Activated CD4-positive, alpha-beta T cell treated with anti-CD3 and anti-CD28 coated beads, Interleukin-2, Interleukin-6, amounts not matched to agents 100 ng/mL and 50 ng/mL, durations not matched to agents 16 hours and 8 hours (primary cell): ENCODE measurements around the gene MLPH.
A peak's percentile ranks its signal among the peaks of the same experiment; 100 is the strongest.

Source experiments
- DNase-seq: peaks from one replicate; pipeline ENCODE4 v3.0.0-alpha.2; 2020

MLPH gene

DNA sequence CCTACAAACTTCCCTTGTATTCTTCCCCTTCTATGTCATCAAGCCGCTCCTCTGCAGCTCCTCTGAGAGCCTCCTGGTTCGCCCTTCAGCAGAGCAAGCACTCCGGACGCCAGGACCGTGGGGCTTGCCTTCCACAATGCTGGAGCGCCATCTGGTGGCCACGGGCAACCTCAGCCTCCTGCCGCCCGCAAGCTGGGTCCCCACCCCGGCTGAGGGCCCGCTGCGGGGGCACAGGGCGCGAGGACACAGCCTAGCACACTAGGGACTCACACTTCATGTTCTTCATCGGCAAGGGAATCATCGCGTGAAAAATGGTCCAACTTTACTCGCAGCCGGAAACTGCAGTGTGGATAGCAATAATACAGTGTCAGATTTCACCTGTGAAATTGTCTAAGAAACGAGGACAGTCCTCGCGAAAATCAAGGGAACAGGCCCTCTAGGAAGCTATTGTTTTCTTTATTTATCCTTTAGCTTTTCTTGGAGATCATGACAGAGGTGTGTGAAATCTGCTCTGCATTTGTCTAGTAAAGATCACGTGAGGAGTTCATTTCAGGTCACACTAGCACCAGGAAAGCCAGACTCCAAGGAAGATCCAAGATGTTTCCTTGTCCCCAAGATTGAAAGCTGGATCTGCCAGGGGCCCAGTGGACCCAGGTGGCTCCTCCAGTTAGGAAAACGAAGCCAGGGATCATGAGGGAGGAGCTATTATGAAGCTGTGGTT lies 85.1 kb downstream of the MLPH start:
- peak; percentile 90 for DNase-seq

DNA sequence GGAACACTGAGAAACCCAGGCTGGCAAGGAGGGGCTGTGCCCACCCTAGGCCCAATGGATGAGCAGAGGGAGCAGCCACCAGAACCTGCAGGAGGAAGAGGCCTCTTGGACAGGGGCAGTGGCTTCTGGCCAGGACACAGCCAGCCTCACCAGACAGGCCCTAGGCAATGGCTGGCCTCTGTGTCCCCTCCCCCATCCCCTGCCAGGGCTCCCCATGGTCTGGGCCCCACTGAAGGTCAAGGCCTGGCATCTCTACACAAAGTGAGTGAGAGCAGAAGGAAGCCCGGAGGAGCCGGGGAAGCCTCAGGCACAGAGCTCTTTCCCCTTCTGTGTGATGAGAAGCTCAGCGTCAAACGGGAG lies 85.7 kb downstream of the MLPH start:
- DNase-seq = no peak

DNA sequence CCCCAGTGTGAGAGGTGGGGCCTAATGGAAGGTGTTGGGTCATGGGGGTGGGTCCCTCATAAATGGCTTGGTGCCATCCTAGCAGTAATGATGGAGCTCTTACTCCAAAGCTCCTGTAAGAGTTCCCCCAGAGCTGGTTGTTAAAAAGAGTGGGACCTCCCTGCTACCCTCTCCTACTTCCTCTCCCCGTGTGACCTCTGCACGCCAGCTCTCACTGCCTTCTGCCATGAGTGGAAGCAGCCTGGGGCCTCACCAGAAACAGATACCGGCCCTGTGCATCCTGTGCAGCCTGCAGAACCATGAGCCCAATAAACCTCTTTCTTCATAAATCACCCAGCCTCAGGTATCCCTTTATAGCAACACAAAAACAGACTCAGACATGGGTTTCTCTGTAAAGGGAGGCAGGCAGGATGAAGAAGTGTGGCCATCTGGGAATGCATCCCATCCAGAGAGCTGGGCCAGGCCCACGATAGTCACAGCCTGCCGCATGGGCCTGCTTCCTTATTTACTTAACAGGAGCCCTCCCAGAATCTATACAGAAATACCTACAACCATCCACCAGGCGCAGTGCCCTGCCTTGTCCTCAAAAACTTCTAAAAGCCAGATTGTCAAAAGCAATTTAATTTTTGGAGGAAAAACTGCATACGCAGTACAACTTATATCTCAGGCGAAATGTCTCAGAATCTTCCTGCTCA lies 86.8 kb downstream of the MLPH start:
- DNase-seq = no peak

DNA sequence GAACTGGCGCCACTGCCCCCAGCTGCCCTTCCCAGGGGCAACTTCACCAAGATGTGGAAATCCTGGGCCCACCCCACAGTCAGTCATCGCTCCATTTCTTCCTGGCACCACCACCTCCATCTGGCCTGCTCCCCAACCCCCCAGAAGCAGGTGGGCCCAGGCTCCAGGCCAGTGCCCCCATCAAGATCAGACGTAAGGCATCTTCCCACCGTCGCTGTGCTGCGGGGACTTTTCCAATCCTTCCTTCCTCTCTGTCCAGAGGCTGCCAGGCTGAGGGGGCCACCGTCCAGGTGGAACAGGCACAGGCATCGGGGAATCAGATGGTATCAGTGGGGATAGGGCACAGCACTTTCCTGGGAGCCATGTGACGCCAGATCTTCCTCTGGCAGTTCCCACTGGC lies 87.4 kb downstream of the MLPH start:
- no peak for DNase-seq

DNA sequence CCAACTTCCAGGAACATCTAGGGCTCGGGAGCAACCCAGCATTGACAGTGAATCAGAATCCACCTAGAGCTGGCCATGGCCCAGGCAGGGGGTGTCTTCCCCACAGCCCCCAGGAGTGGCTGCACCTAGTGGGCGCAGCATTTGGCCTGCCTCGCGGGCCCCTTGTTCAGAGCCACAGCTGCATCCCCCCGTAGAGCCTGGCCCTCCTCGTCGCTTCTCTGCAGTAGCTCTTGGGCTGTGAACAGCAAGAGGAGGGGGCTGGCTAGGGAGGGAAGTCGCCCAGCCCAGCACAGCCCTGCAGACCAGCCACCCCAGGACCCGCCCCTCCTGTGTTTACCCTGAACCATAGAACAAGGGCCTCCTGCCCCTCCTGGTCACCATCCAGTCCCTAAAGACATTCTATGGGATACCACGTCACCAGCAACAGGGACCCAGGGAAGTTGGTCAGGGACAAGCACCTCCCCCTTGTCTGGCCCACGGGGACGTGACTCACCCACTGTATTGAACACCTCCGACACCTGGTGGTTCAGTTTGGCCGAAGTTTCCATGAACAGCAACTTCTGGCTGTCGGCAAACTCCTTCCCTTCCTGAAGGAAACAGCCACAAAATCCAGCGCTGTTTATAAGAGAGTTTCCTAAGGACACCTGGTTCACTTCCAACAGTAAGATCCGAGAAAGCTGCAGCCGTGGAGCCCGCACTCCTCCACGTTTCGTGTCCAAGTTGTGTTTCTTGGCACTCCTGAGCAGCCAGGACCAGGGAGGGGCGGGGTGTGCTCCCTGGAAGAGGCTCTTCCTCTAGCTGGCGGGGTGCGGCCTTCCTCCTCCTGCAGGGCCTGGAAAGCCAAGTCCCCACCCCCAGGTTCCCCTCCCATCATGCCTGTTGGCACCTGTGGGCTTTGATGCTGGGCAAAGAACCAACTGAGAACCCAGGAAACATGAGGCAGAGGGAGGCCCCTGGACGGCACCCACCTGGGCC lies 88.1 kb downstream of the MLPH start:
- DNase-seq = no peak

DNA sequence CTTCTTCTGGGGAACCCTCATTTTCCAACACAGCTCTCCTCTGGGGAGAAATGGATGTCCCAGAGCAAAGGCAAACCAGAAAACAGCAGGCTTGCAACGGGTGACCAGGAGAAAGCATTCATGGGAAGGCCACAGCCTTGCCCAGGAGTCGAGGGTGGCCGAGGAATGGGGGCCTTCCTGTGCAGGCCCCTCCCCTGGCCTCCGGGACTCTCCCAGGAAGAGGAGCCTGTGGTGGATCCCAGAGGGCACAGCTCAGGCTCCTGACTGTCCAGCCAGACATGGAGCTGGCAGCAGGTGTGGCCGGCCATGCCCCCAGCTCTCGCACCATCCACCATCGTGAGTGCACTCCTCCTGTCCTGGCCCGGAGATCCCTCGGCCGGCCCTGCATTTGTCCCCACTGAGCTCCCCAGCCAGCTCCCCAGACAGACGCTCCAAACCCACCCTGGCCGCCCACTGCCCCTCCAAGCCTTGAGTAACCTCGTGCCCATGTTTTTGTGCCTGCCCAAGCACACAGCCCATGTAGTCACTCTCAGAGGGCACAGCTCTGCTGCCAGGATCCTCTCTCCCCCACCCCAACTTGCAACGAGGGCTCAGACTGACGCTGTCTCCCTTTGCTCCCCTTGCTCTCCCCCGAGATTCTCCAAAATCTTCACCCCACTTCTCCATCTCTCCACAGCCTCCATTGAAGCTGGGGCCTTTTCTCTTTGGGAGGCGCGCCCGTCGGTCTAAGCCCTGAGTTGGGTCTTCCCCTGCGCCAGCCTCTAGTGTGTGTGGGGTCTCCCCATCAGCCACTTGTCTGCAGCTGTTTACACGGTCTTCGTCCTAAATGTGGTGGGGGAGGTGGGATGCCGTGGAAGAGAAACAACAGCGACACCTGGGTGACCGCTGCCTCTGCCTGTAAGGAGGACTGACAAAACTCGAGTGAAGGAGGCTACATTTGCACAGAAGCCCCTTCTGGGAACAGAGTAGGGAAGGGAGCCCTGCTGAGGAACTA lies 89.1 kb downstream of the MLPH start:
- no peak for DNase-seq

DNA sequence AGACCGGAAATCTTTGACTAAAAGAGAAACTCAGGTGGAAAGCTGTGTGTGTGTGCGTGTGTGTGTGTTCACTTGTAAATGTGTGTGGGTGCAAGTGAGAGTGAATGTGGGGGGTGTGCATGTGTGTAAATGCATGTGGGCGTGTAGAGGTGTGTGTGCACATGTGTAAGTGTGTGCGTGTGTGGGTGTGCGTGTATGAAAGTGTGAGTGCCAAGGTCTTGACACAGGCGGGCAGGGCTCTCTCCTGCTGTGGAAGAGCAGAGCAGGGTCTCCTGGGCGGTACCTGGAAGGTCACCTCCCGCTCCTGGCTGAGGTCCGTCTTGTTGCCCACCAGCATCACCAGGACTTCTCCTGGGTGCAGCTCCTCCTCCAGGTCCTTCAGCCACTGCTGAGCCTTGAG lies 89.9 kb downstream of the MLPH start:
- no peak for DNase-seq

DNA sequence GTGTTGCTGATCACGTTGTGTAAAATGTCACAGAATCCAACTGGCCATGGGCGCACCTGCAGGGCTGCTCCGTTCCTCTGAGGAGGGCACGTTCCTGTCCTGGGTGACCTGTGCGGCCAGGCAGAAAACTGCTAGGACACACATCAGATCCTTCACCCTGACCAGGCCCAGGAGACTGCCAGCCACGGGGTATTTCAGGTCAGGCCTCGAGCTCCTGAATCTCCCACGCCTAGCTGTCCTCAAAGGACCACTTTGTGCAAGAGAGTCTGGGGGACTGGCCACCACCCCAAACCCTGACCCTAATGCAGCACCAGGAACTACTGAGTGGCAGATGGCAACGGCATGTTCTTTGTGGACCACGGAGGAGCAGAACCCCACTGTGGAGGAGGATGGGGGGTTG lies 90.4 kb downstream of the MLPH start:
- DNase-seq = no peak

DNA sequence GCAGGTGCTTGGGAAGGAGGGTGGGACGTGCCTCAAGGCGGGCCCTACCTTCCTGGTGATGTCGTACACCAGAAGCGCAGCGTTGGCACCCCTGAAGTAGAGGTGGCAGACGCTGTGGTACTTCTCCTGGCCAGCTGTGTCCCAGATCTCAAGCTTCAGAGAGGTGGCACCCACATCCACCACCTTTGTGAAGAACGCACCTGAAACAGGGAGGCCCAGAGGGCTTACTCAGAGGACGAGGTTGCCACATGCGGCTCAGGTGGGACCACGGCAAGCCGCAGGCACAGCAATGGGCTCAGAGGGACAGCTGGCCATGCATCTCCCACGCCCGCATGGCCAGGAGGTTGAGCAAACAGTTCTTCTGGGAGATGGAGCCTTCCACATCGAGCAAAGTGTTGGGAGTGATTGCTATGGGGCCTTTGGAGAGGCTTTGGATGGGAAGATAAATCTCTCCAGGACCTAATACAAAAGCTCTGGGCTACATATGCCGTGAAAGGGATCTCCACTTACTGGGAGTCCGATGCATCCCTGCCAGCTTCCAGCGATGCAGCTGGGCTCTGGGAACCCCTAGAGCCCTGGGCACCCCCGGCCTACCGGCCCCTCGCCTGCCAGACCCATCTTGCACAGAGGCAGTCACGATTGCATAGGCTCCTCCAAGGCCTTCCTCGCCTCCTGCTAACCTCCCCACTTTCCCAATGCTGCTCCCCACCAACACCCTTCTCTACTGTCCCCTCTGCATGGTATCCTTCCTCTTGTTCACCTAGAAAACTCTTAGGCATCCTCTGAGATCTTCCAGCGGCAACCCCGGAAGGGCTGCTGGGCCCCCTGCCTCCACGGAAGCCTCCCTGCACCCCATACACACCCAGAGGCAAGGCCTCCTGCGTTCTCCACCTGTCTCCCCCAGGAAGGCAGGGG lies 91.2 kb downstream of the MLPH start:
- no peak for DNase-seq

DNA sequence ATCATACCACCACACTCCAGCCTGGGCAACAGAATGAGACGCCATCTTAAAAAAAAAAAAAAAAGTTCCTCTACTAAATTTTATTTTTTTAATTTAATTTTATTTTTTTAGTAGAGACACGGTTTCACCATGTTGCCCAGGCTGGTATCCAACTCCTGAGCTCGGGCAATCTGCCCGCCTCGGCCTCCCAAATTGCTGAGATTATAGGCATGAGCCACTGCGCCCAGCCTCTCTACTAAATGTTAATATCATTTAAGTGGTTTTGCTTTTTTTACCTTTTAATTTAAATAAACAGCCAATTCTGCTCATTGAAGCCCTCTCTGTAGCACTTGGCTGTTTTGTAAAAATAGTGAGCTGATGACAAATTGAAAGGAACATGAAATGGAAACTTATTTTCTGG lies 94.3 kb downstream of the MLPH start:
- DNase-seq = no peak

DNA sequence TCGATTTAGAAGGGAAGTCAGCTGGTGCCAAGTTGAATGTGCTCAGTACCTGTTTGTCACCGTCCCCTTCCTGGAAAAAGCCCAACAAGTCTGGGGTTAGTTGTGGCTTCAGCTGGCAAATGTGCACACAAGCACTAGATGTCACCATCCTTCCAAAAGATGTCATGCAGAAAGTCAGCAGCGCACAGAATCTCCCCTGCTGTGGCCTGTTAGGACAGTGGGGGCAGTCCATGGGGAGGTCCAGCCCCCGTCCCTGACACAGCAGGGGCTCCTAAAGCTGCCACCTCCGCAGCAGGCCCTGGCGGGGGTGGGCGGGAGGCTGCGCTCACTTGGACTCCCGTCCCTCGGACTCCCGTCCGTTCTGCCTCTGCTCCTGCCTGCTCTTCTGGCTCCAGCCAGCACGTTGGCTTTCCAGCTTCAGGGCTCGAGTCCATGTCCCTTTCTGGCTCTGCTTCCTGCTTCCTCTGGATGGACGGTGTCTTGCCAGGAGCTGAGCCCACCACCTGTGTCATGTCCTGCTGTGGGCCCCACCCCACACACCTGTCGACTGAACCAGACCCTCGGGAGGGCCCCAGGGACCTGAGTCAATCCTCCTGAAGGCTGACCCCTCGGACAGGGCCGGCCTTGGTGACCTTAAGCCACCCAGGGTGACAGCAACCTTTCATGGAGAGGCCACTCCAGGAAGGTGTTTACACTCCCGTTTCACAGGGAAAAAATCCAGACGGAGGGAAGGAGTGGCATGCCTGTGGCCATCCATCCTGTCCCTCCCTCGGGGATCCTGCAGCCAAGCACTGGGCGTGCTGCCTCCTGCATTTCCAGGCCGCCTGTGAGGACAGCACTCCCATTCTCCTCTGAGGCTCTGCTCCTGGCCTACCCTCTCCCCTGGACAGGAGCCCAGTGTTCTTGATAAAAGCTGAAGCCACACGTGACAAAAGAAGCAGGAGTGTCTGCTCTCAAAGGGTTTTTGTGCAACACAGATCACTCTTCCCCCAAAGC lies 95.0 kb downstream of the MLPH start:
- peak; percentile 67 for DNase-seq

DNA sequence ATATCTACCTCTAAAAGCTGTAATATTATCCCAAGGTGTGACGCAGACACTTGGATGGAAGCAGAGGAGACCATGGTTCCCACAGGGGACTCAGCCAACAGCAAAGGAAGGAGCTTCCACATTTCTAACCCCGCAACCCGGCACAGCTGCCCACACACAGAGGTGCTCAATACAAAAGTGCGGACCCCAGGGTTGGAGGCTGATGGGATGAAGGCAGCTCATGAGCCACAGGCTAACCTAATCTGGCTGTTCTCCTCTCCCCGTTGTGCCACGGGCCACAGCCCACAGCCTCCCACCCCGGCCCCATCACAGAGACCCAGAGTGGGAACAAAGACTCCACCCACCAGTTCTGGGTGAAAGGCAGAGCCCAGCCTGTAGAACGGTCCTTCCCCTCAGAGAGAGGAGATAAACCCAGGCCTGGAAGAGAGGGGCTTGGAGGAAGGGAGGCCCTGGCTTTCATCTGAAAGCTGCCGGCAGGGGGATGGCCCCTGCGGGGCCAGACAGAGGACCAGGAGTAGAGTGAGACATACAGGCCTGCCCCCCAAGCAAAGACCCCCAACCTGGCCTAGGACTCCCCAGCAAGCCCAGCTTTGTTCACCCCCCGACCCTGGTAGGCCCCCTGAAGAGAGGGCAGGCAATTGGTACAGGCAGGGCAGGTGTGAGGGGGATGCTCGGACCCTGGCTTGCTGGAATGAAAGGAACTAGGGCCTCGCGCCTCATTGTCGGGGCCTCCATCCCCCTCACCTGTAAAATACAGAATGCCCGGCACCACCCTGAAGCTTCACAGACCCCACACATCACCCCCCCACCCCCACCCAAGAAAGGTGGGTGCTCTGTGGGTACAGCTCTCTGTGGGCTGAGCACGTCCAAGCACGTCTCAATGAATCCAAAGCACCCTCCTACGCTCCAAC lies 96.6 kb downstream of the MLPH start:
- DNase-seq = no peak

DNA sequence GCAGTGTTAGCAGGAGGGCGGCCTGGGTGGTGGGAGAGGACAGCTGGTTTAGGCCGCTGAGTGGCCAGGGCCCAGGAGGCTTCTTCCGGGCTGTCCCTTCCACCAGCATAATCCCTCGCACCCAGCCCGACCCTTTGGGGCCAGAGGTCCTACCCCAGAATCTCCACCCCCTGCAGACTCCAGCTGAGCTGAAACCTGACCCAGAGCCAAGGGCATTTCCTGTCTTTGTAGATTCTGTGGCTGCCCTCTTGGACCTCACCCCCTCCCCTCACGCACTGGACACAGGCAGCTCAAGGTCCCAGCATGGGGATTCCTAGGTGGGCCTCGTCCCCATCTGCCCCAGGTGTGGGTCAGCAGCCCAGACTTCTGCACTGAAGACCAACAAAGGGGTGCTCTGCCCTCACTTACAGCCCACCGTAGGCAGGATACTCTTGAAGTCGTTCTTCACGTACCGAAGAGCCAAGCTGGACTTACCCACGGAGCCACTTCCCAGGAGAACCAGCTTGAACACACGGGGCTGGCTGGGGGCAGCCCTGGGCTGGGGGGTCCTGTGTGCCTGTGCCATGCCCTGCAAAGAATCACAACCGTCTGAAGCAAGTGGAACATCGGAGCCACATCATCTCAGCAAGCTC lies 98.7 kb downstream of the MLPH start:
- no peak for DNase-seq

DNA sequence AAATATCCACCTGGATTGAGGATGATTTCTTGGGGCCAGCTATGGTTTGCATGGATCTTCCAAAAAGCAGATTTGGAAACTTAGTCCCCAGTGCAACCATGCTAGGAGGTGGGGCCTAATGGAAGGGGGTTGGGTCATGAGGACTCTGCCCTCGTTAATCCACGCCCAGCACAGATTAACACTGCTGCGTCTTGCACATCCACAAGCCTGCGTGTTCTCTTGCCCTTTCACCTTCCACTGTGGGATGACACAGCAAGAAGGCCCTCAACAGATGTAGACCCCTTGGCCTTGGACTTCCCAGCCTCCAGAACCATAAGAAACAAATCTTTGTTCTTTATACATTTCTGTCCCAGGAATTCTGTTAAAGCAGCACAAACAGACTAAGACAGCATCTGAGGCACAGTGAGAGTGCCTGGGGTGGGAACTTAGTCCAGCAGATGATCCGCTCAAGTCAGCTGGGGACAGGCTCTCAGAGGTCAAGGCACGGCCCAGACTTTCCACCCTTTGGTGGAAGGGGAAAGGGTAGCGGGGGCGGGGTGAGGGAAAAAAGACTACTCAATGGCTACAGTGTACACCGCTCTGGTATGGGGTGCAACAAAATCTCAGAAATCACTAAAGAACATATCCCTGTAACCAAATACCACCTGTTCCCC lies 101.1 kb downstream of the MLPH start:
- DNase-seq = no peak

DNA sequence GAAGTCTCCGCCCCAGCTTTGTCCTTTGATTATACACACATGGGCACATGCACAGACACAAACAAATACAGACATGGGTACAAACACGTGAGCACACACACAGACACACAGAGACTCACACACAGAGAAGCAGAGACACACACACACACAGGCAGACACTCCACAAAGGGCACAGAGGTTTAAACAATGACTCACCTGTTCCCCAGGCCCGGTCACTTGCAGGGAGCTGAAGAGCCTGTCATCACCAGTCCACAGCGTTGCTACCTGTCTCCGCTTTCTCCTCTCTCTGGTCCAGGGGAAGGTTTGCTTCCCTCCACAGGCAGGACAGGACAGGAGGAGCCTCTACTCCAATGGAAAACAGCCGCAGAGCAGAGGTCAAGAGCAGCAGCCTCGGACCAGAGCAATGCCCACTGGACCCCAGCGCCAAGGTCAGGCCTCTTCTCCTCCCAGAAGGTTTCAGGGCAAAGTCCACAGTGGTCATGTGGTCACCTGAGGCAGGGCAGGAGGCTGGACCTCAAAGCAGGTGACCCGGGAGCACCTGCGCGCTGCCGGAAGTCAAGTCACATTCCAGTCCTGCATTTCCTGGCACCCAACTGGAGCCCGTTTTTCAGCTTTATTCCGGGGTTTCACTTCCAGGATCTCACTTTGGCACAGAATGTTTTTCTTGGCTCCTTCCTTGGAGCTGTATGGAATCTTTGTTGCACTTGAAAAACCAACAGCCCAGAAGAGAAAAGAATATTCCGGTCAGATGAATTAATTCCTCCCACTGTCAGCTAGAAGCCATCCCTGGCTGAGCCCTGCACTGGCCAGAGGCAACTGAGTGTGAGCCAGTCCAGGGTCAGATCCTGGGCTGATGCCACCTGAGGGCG lies 103.5 kb downstream of the MLPH start, which contains the start of gene RAB17:
TSS of gene RAB17 (minus strand) at position 463 of the 869 bp plus-strand sequence. CDS start 4,580 bp downstream, outside the sequence.
- no peak for DNase-seq

DNA sequence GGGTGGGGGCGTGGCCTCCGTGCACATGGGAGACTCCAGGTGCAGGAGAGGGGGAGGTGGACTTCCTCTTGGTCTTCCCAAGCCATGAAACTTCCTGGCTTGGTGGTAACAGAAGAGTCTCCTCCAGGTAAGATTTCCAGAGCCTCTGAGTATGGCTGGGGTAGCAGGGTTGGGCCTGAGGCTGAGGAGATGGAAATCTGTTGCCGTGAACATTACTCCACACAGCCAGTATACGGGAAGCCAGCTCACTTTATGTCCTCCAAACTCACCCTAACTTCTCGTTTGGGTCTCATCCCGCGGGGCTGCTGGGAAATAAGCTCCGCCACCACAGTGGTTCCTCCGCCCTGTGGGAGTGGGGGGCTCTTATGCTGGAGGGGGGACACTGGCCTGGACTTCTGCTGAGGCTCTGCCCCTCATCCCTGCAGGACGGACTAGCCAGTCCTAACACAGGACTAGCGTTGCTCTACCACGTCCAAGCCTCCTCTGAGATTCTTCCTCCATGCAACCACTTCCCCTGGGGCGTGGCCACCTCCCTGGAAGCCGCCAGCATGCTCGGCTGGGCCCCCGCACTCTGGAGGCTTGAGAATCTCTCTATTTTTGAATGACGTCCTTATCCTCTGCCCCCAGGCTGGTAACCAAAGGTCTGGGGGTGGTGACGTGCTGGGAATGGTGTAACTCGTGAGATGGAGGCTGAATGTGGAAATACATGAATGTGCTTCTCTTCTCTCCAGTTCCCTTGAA lies 104.3 kb downstream of the MLPH start:
- DNase-seq = no peak
